GM18951 (cell line): ENCODE results near the gene RBMX2.
"Not testable (repeated sequence)": the region's sequence is repeated elsewhere in the genome, so short reads cannot be mapped to it uniquely, and the experiment has no call there.

Experiments
- POLR2A ChIP-seq: IDR thresholded peaks from 4 replicates; pipeline ENCODE4 v1.6.1; 2011; ENCODE audit warnings: mild to moderate bottlenecking; ENCODE audit not compliant: insufficient read length, insufficient read depth; ENCODE audit errors: extremely low read depth
- in situ Hi-C: fragments of 300-500 bp; cut with MboI; formaldehyde crosslinking; loops from one replicate; pipeline ENCODE4 v1.12.0; 2022; ENCODE audit warnings: low sequenced_read_pairs, mixed read lengths, inconsistent platforms; ENCODE audit not compliant: unreplicated experiment

RBMX2 gene

GRCh38 chrX:130418066-130418465, 16.3 kb downstream of the RBMX2 start:
- in situ Hi-C loops, result no loop called here
- TF ChIP-seq POLR2A, result no peak

GRCh38 chrX:130418740-130419139, 17.0 kb downstream of the RBMX2 start:
- TF ChIP-seq POLR2A, result no peak
- in situ Hi-C loops, result no loop called here

GRCh38 chrX:130419263-130419662, 17.5 kb downstream of the RBMX2 start:
- TF ChIP-seq POLR2A, result no peak
- in situ Hi-C loops, result no loop called here

GRCh38 chrX:130426531-130426930, 24.7 kb downstream of the RBMX2 start:
- in situ Hi-C loops, result no loop called here
- no peak for TF ChIP-seq POLR2A

- in situ Hi-C loops, result not testable (repeated sequence)
Measured at GRCh38 chrX:130429236-130429635, 27.4 kb downstream of the RBMX2 start.

GRCh38 chrX:130435937-130436336, 34.1 kb downstream of the RBMX2 start:
- no peak for TF ChIP-seq POLR2A
- in situ Hi-C loops, result no loop called here

- in situ Hi-C loops, result not testable (repeated sequence)
Measured at GRCh38 chrX:130437996-130438395, 36.2 kb downstream of the RBMX2 start.

GRCh38 chrX:130443875-130444274, 42.1 kb downstream of the RBMX2 start:
- in situ Hi-C loops, result no loop called here
- no peak for TF ChIP-seq POLR2A

GRCh38 chrX:130444641-130445336, 43.0 kb downstream of the RBMX2 start:
- in situ Hi-C loops, result no loop called here
- TF ChIP-seq POLR2A, result no peak

GRCh38 chrX:130446974-130447373, 45.2 kb downstream of the RBMX2 start:
- no peak for TF ChIP-seq POLR2A
- in situ Hi-C loops, result no loop called here
